ENCODE measurements around the gene DBN1.

The DBN1 gene

GRCh38 chr5:177428574-177429217 is 44.7 kb downstream of the DBN1 start:
- no peaks in the 10 kb centered on the region for H3K27me3 ChIP-seq
- peaks cover 15 to 40% (median 27%) of the 10 kb centered on the region in 11 experiments for H3K36me3 ChIP-seq
- peak overlapping the region; percentile 75 to 99 (median 91) for H3K4me3 ChIP-seq
- H3K4me2 ChIP-seq: peak overlapping the region; percentile 95 to 99 (median 98)
- peak overlapping the region; percentile 95 to 99 (median 99) for H3K9ac ChIP-seq
- peaks cover 0 to 25% (median under 1%) of the 10 kb centered on the region in 11 experiments; a peak in 9 of 22 replicates for H4K20me1 ChIP-seq
- no peaks in the 10 kb centered on the region for H3K9me3 ChIP-seq (replicated peaks in 1 of 11)
- peaks cover 66 to 75% (median 73%) of the 10 kb centered on the region in 10 experiments for H3K4me1 ChIP-seq
- H3K27ac ChIP-seq: peak overlapping the region; percentile 87 to 99 (median 99)
- TF ChIP-seq Cebpa-rat (IDR thresholded peaks at IDR 0.05): no peak

- Histone ChIP-seq H3K9me3 (replicated peaks in 1 of 11) (no peaks in the 10 kb centered on the region), H3K4me1 (peaks cover 59 to 69% (median 66%) of the 10 kb centered on the region in 10 experiments), H3K4me2 (peak overlapping the region; percentile 95 to 99 (median 98)), H3K36me3 (peaks cover 9 to 33% (median 20%) of the 10 kb centered on the region in 11 experiments), H4K20me1 (peaks cover 0 to 25% (median 0%) of the 10 kb centered on the region in 11 experiments; a peak in 8 of 22 replicates), H3K27me3 (no peaks in the 10 kb centered on the region), H3K27ac (peak overlapping the region; percentile 87 to 99 (median 99)), H3K9ac (peak overlapping the region; percentile 95 to 99 (median 99)), H3K4me3 (peak overlapping the region; percentile 75 to 99 (median 91))
- TF ChIP-seq Cebpa-rat (IDR thresholded peaks at IDR 0.05): no peak
These were observed 45.4 kb downstream of the DBN1 start for GRCh38 chr5:177427919-177428573.

GRCh38 chr5:177427211-177427822 is 46.1 kb downstream of the DBN1 start:
- H3K27ac ChIP-seq: peak overlapping the region; percentile 87 to 99 (median 99)
- H3K4me3 ChIP-seq: peak overlapping the region; percentile 75 to 99 (median 91)
- H3K4me2 ChIP-seq: peak overlapping the region; percentile 95 to 99 (median 98)
- H3K9me3 ChIP-seq (replicated peaks in 1 of 11): no peaks in the 10 kb centered on the region
- H4K20me1 ChIP-seq: peaks cover 0 to 21% (median 0%) of the 10 kb centered on the region in 11 experiments; a peak in 7 of 22 replicates
- H3K27me3 ChIP-seq: no peaks in the 10 kb centered on the region
- peak overlapping the region; percentile 95 to 99 (median 99) for H3K9ac ChIP-seq
- H3K36me3 ChIP-seq: peaks cover 1 to 26% (median 13%) of the 10 kb centered on the region in 11 experiments; a peak in 20 of 22 replicates
- no peak for TF ChIP-seq Cebpa-rat (IDR thresholded peaks at IDR 0.05)
- H3K4me1 ChIP-seq: peaks cover 52 to 61% (median 59%) of the 10 kb centered on the region in 10 experiments

GRCh38 chr5:177426566-177427210 is 46.7 kb downstream of the DBN1 start, which contains the start of gene GRK6:
Gene GRK6, plus strand, starts transcription at chr5:177426676. Its CDS starts 170 bp downstream, at chr5:177426846.
- Histone ChIP-seq H3K27ac (peak within 1 kb of the TSS; percentile 87 to 99 (median 99)), H4K20me1 (peaks cover 0 to 19% (median 0%) of the 10 kb centered on the region in 11 experiments; a peak in 4 of 22 replicates), H3K4me1 (peaks cover 46 to 55% (median 53%) of the 10 kb centered on the region in 10 experiments), H3K4me2 (peak within 1 kb of the TSS; percentile 95 to 99 (median 98)), H3K9me3 (replicated peaks in 1 of 11) (no peaks in the 10 kb centered on the region), H3K27me3 (no peaks in the 10 kb centered on the region), H3K4me3 (peak within 1 kb of the TSS; percentile 75 to 99 (median 91)), H3K36me3 (peaks cover 0 to 20% (median 8%) of the 10 kb centered on the region in 11 experiments; a peak in 11 of 22 replicates), H3K9ac (peak within 1 kb of the TSS; percentile 95 to 99 (median 99))
- TF ChIP-seq Cebpa-rat (IDR thresholded peaks at IDR 0.05): no peak

GRCh38 chr5:177425801-177426565 is 47.5 kb downstream of the DBN1 start:
- H3K36me3 ChIP-seq: peaks cover 0 to 14% (median 8%) of the 10 kb centered on the region in 11 experiments; a peak in 11 of 22 replicates
- no peaks in the 10 kb centered on the region for H3K27me3 ChIP-seq
- no peak for TF ChIP-seq Cebpa-rat (IDR thresholded peaks at IDR 0.05)
- H3K4me1 ChIP-seq: peaks cover 39 to 48% (median 46%) of the 10 kb centered on the region in 10 experiments
- H3K27ac ChIP-seq: peak overlapping the region; percentile 75 to 99 (median 86)
- H4K20me1 ChIP-seq: peaks cover 0 to 19% (median 0%) of the 10 kb centered on the region in 11 experiments; a peak in 3 of 22 replicates
- no peaks in the 10 kb centered on the region for H3K9me3 ChIP-seq (replicated peaks in 1 of 11)
- peak overlapping the region; percentile 66 to 89 (median 86) for H3K4me2 ChIP-seq
- H3K4me3 ChIP-seq: peak overlapping the region; percentile 52 to 91 (median 66)
- peak overlapping the region; percentile 81 to 99 (median 86) for H3K9ac ChIP-seq

- peak overlapping the region; percentile 66 to 89 (median 86) for H3K4me2 ChIP-seq
- H3K27me3 ChIP-seq: no peaks in the 10 kb centered on the region
- H3K36me3 ChIP-seq: peaks cover 0 to 8% (median 3%) of the 10 kb centered on the region in 11 experiments; a peak in 9 of 22 replicates
- H3K4me1 ChIP-seq: peaks cover 32 to 43% (median 40%) of the 10 kb centered on the region in 10 experiments
- H3K9ac ChIP-seq: peak overlapping the region; percentile 81 to 88 (median 85)
- H3K27ac ChIP-seq: peak overlapping the region; percentile 75 to 93 (median 86)
- no peak for TF ChIP-seq Cebpa-rat (IDR thresholded peaks at IDR 0.05)
- peak overlapping the region; percentile 52 to 71 (median 62) for H3K4me3 ChIP-seq
- H4K20me1 ChIP-seq: peaks cover 0 to 19% (median 0%) of the 10 kb centered on the region in 11 experiments; a peak in 3 of 22 replicates
- H3K9me3 ChIP-seq (replicated peaks in 1 of 11): no peaks in the 10 kb centered on the region
These were observed 48.1 kb downstream of the DBN1 start for GRCh38 chr5:177425196-177425800.

GRCh38 chr5:177423671-177424070 is 49.8 kb downstream of the DBN1 start:
- Histone ChIP-seq H3K4me3 (no peak overlapping the region), H3K9ac (no peak overlapping the region), H3K27me3 (no peaks in the 10 kb centered on the region), H3K4me1 (peaks cover 19 to 41% (median 35%) of the 10 kb centered on the region in 10 experiments), H3K9me3 (replicated peaks in 1 of 11) (no peaks in the 10 kb centered on the region), H4K20me1 (peaks cover 0 to 17% (median 0%) of the 10 kb centered on the region in 11 experiments; a peak in 3 of 22 replicates), H3K27ac (no peak overlapping the region), H3K4me2 (no peak overlapping the region), H3K36me3 (no peaks in the 10 kb centered on the region; a peak in 2 of 22 replicates)
- no peak for TF ChIP-seq Cebpa-rat (IDR thresholded peaks at IDR 0.05)
